ENCODE measurements around the gene LMLN. TPM values are rescaled to one million over a fixed set of nuclear protein-coding genes. Genes with fewer than 3 reads are reported as not detected.
A peak's percentile ranks its signal among the peaks of the same experiment; 100 is the strongest.
"Not testable (repeated sequence)": the region's sequence is repeated elsewhere in the genome, so short reads cannot be mapped to it uniquely, and the experiment has no call there.

The LMLN gene
- total RNA-seq, 3 donors from 2014 or later: 3.9 to 12.0 (median 5.0) TPM

DNA sequence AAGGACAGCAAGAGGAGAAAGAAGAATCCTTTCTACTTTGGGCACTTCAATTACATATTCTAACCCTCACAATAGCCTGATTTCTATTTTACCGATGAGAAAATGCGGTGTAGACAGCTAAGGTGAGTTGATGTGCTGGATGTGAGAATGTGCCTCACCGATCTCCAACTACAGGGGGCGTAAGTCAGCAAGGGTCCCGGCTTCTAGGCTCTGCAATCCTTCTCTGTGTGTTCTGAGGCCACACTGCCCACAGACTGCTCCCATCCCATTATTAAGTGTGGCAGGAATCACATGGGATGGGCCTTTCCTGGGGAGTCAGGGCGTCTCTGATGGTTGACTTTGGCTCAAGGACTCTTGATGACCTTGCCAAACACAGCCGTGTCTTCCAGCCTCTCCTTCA is 33.6 kb upstream of the LMLN start:
- Histone ChIP-seq H3K4me1 (no peaks in the 10 kb centered on the region), H3K36me3 (no peaks in the 10 kb centered on the region), H3K9me3 (no peaks in the 10 kb centered on the region), H3K27me3 (no peaks in the 10 kb centered on the region), H3K4me3 (no peak overlapping the region), H3K27ac (no peak overlapping the region)
- TF ChIP-seq POLR2A (IDR thresholded peaks at IDR 0.05): no peak
- TF ChIP-seq POLR2AphosphoS5 (IDR thresholded peaks at IDR 0.05): no peak
- TF ChIP-seq, protein P1, sequence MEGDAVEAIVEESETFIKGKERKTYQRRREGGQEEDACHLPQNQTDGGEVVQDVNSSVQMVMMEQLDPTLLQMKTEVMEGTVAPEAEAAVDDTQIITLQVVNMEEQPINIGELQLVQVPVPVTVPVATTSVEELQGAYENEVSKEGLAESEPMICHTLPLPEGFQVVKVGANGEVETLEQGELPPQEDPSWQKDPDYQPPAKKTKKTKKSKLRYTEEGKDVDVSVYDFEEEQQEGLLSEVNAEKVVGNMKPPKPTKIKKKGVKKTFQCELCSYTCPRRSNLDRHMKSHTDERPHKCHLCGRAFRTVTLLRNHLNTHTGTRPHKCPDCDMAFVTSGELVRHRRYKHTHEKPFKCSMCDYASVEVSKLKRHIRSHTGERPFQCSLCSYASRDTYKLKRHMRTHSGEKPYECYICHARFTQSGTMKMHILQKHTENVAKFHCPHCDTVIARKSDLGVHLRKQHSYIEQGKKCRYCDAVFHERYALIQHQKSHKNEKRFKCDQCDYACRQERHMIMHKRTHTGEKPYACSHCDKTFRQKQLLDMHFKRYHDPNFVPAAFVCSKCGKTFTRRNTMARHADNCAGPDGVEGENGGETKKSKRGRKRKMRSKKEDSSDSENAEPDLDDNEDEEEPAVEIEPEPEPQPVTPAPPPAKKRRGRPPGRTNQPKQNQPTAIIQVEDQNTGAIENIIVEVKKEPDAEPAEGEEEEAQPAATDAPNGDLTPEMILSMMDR (IDR thresholded peaks at IDR 0.05): no peak
- DNase-seq (ENCODE audit: low spot score in 2 of 2): no peak
- intact Hi-C loops (cut with DNase I; ENCODE audit: low total_unique reads): no loop called here

DNA sequence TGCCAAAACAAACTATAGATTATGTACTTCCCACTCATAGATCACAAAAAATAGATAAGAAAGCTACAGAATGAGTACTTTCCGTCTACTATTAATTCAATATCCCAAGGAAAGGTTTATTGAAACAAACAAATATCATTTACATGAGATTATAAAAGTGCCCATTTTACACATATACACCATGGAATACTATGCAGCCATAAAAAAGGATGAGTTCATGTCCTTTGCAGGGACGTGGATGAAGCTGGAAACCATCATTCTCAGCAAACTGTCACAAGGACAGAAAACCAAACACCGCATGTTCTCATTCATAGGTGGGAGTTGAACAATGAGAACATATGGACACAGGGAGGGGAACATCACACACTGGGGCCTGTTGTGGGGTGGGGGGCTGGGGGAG is 32.4 kb upstream of the LMLN start:
- H3K27me3 ChIP-seq; intact Hi-C loops (cut with DNase I; ENCODE audit: low total_unique reads); H3K27ac ChIP-seq; H3K36me3 ChIP-seq; H3K4me3 ChIP-seq; H3K9me3 ChIP-seq; H3K4me1 ChIP-seq; DNase-seq (ENCODE audit: low spot score in 2 of 2): not testable (repeated sequence)

DNA sequence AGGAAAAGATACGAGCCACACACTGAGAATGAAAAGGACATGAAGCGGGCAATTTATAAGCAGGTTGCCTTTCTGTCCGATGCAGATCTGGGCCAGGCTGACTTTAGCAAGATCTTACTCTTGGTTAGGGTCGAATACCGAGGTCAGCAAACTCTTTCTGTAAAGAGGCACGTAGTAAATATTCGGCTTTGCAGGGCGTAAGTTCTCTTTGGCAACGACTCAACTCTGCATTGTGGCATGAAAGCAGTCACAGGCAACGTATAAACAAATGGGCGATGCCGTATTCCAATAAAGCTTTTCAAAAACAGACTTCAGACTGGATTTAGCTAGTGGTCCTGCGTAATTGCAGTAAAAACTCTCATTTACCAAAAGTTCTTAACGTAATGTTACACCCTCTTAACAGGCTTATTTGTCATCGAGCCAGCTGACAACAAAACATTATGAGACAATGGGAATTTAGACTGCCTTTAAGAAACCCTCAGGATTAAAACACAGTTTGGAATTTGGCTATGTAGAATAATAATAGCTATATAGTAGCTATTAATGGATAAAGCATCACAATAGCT is 23.1 kb upstream of the LMLN start:
- TF ChIP-seq, protein P1 (IDR thresholded peaks at IDR 0.05): no peak
- TF ChIP-seq POLR2AphosphoS5 (IDR thresholded peaks at IDR 0.05) (no peak), POLR2A (IDR thresholded peaks at IDR 0.05) (no peak)
- intact Hi-C loops (cut with DNase I; ENCODE audit: low total_unique reads): no loop called here
- no peak overlapping the region for H3K27ac ChIP-seq
- no peaks in the 10 kb centered on the region for H3K4me1 ChIP-seq
- H3K36me3 ChIP-seq: no peaks in the 10 kb centered on the region
- no peak overlapping the region for H3K4me3 ChIP-seq
- no peaks in the 10 kb centered on the region for H3K27me3 ChIP-seq
- H3K9me3 ChIP-seq: no peaks in the 10 kb centered on the region
- DNase-seq (ENCODE audit: low spot score in 2 of 2): no peak

DNA sequence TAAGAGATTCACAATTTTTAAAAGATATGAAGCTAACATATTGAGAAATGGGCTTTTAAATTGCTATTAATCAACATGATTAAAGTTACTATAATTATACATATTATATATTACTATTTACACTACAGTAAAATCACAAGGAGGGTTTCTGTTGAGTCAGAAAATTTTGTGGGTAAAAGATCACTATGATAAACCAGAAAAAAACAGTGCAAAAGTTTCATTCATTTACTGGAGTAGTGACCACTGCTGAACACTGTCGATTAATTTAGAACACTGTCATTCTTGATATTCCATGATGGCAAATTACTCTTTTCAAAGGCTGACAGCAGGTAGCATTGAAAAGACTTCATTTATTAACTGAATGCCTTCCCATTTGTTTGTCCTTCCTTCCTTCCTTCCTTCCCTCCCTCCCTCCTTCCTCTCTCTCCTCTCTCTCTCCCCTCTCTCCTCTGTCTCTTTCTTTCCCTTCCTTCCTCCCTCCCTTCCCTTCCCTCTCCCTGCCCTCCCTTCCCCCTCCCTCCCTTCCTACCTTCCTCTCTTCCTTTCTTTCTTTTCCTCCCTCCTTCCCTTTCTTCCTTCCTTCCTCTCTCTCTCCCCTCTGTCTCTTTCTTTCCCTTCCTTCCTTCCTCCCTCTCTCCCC is 19.2 kb upstream of the LMLN start:
- Histone ChIP-seq H3K27ac (no peak overlapping the region), H3K9me3 (no peaks in the 10 kb centered on the region), H3K4me3 (no peak overlapping the region), H3K36me3 (no peaks in the 10 kb centered on the region), H3K27me3 (no peaks in the 10 kb centered on the region), H3K4me1 (no peaks in the 10 kb centered on the region)
- no peak for DNase-seq (ENCODE audit: low spot score in 2 of 2)
- TF ChIP-seq, protein P1 (IDR thresholded peaks at IDR 0.05): no peak
- no peak for TF ChIP-seq POLR2A (IDR thresholded peaks at IDR 0.05)
- no peak for TF ChIP-seq POLR2AphosphoS5 (IDR thresholded peaks at IDR 0.05)
- intact Hi-C loops (cut with DNase I; ENCODE audit: low total_unique reads): no loop called here

DNA sequence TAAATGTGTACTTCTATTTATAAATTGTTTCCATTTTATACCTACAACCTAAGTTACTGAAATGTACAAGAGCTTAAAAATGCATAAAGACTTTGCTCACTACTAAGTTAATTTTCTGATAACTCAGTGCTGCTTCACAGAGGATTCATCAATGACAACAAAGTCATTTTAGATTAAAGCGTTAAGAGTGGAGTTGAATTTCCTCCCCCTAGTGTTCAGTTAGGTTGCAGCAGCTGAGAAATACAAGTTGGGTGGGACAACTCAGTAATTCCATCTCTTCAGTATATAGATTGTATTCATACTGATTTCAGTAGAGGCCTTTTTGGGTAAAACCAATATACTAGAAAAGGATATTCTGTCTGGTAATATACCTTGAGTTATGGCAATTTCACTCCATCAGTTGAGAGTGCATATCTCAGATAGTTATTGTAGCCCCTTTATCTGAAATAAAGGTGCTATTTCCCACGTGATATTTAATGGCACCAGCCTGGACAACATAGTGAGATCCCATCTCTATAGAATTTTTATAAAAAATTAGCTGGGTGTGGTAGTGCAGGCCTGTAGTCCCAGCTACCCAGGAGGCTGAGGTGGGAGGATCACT is 17.0 kb upstream of the LMLN start:
- intact Hi-C loops (cut with DNase I; ENCODE audit: low total_unique reads): no loop called here
- no peak for TF ChIP-seq POLR2AphosphoS5 (IDR thresholded peaks at IDR 0.05)
- TF ChIP-seq, protein P1 (IDR thresholded peaks at IDR 0.05): peak; percentile 42 to 64 (median 56)
- no peak overlapping the region for H3K27ac ChIP-seq
- H3K27me3 ChIP-seq: no peaks in the 10 kb centered on the region
- DNase-seq (ENCODE audit: low spot score in 2 of 2): no peak
- H3K9me3 ChIP-seq: no peaks in the 10 kb centered on the region
- no peaks in the 10 kb centered on the region for H3K4me1 ChIP-seq
- no peak overlapping the region for H3K4me3 ChIP-seq
- H3K36me3 ChIP-seq: no peaks in the 10 kb centered on the region

Data from breast epithelium (tissue), 4 donors.